Duodenal mucosa (tissue), 2 donors: ENCODE measurements around the gene MACROD2.
A peak's percentile ranks its signal among the peaks of the same experiment; 100 is the strongest.

Source experiments
- H3K27ac ChIP-seq: one replicate; pipeline ENCODE4 v1.7.0; 2013; ENCODE audit warnings: low read depth, low read length
- H3K27me3 ChIP-seq, 2 donors: one replicate each; pipeline ENCODE4 v1.7.0; 2013; ENCODE audit warnings: low read length in 2 of 2, control low read depth in 1 of 2; ENCODE audit not compliant: insufficient read depth in 2 of 2, control insufficient read depth in 1 of 2
- H3K36me3 ChIP-seq, 2 donors: one replicate each; pipeline ENCODE4 v1.7.0; 2013; ENCODE audit warnings: low read length in 2 of 2, control low read depth in 1 of 2; ENCODE audit not compliant: insufficient read depth in 2 of 2, control insufficient read depth in 1 of 2
- H3K4me1 ChIP-seq, 2 donors: one replicate each; pipeline ENCODE4 v1.7.0; 2013; ENCODE audit warnings: low read length in 2 of 2, control low read depth in 1 of 2; ENCODE audit not compliant: insufficient read depth in 2 of 2, control insufficient read depth in 1 of 2
- H3K4me3 ChIP-seq, 2 donors: one replicate each; pipeline ENCODE4 v1.7.0; 2013; ENCODE audit warnings: low read length in 2 of 2, low read depth in 1 of 2
- H3K9ac ChIP-seq, 2 donors: one replicate each; pipeline ENCODE4 v1.7.0; 2013; ENCODE audit warnings: low read length in 2 of 2, low read depth in 1 of 2
- H3K9me3 ChIP-seq, 2 donors: one replicate each; pipeline ENCODE4 v1.7.0; 2013; ENCODE audit warnings: low read length in 2 of 2, control low read depth in 1 of 2; ENCODE audit not compliant: control insufficient read depth in 1 of 2

The MACROD2 gene

DNA sequence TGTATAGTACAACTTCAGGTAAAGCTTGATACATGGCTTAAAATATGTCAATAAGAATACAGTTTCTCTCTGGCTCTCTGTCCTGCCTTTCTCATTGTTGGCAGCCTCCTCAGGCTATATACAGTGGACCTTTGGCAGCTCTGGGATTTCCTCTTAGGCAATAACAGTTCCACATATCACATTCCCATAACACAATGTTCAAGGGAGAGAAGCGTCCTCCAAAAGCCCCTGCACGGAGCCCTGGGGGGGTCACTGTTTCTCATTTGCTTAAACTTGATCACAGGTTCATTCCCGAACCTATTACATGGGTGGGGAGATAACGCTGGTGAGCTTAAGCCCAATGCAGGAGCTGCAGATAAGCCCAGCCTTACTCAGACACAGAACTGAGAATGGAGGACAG lies 346.5 kb downstream of the MACROD2 start:
- Histone ChIP-seq H3K27ac (no peak overlapping the region), H3K36me3 (no peaks in the 10 kb centered on the region), H3K4me1 (peaks cover 14 to 26% of the 10 kb centered on the region in 2 donors), H3K9me3 (no peaks in the 10 kb centered on the region), H3K4me3 (no peak overlapping the region), H3K9ac (no peak overlapping the region), H3K27me3 (no peaks in the 10 kb centered on the region)

DNA sequence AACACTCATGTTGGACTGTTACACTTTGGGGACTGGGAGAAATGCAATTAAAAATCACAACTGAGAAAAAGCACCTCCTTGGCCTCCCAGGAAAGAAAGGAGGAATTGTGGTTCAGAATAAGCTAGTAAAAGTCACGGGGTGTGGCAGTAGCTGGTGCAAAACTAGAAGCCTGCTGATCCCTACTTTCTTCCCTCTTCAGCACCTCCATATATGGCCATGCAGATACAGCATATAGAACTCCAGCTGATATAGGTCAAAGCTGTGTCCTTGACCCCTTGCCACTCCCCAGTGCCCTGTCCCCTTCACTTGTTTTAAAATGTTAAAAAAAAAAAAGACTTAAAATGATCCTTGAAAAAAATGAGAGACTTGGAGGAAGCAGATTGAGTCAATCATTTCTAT lies 347.6 kb downstream of the MACROD2 start:
- H3K4me1 ChIP-seq: peaks cover 14 to 26% of the 10 kb centered on the region in 2 donors
- no peak overlapping the region for H3K27ac ChIP-seq
- H3K4me3 ChIP-seq: no peak overlapping the region
- H3K27me3 ChIP-seq: no peaks in the 10 kb centered on the region
- no peaks in the 10 kb centered on the region for H3K9me3 ChIP-seq
- no peaks in the 10 kb centered on the region for H3K36me3 ChIP-seq
- no peak overlapping the region for H3K9ac ChIP-seq

DNA sequence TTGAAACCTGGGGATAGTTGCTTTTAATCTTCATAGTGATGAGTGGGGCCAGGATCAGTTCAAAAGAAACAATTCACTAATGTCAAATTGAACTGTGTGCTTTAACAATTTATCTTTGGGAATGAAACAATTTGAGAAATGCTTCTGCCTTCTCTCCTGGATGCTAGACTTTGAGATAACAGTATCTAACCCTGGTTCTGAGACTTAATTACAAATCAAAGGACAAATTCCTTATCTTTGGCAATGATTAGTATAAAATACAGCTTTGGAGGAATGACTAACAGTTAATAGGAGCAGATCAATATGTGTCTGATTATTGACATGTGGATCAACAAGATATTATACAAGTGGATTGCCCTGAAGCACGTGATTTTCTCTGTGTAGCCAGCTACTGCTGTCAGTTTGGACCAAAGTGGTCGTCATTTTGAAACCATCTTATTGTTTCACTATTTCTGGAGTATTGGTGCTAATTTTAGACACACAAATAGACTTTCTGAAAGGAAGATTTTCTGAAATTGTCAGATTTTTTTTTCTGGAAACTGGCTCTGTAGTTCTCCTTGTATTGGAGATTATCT lies 348.3 kb downstream of the MACROD2 start:
- Histone ChIP-seq H3K9ac (no peak overlapping the region), H3K9me3 (no peaks in the 10 kb centered on the region), H3K27me3 (no peaks in the 10 kb centered on the region), H3K4me1 (peaks cover 14 to 26% of the 10 kb centered on the region in 2 donors), H3K4me3 (peak overlapping the region in 1 of 2 donors; percentile 13), H3K36me3 (no peaks in the 10 kb centered on the region), H3K27ac (no peak overlapping the region)

DNA sequence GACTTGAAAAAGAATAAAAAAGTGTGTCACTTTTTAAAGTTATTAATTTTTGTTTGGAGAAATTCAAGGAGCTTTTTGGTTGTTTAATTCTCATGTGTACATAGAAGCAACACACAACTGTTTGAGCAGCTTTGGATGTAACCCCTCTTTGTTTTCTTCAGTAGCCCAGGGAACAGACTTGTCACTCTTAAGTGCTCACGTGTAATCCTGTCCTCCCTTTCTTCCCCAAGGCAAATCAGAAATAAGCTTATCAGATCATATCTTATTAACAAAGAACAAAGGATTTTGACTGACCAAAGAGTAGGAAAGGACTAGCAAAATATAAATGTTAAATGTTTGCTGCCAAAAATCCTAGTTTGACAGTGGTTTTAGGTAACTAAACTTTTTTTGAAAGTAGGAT lies 349.4 kb downstream of the MACROD2 start:
- H3K27ac ChIP-seq: no peak overlapping the region
- no peak overlapping the region for H3K4me3 ChIP-seq
- H3K27me3 ChIP-seq: no peaks in the 10 kb centered on the region
- no peaks in the 10 kb centered on the region for H3K36me3 ChIP-seq
- peaks cover 14 to 26% of the 10 kb centered on the region in 2 donors for H3K4me1 ChIP-seq
- H3K9me3 ChIP-seq: no peaks in the 10 kb centered on the region
- no peak overlapping the region for H3K9ac ChIP-seq

DNA sequence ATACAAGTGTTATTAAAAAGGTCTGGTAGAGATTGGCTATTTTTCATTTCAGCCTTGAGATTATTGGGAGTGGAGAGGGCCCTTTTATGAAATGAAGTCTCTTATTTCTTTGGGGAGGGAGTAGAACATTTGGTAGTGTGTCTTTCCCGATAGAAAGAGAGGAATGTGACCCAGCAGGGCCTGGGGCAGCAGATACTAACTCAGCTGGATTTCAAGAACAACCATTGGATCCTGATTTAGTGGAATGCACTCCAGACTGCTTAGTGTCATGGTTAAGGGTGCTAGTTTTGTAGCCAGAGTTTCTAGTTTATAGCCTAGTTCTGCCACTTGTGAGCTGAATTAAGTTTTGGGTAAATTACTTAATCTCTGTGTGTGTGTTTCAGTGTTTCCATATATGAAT lies 360.5 kb downstream of the MACROD2 start:
- H3K36me3 ChIP-seq: no peaks in the 10 kb centered on the region
- no peaks in the 10 kb centered on the region for H3K9me3 ChIP-seq
- H3K4me1 ChIP-seq: no peaks in the 10 kb centered on the region
- H3K27me3 ChIP-seq: no peaks in the 10 kb centered on the region
- H3K4me3 ChIP-seq: no peak overlapping the region
- H3K9ac ChIP-seq: no peak overlapping the region
- no peak overlapping the region for H3K27ac ChIP-seq

DNA sequence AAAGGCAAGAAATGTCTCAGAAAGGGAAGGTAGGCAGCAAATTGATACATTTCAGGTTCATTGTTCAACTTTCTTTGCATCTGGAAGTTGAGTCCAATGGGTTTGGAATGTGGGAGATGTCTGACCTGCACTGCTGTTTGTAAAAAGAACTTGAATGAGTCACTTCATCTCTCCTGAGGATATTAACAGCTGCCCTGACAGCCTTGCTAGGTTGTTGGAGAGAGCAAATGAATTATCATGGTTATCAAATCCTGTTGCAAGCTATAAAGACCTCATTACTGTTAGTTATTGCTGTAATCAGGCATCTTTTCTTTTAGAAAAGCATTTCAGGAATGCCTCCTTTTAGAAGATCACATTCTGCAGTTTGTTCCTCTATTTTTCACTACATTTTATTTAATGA lies 365.1 kb downstream of the MACROD2 start:
- no peak overlapping the region for H3K9ac ChIP-seq
- H3K4me3 ChIP-seq: no peak overlapping the region
- H3K27me3 ChIP-seq: no peaks in the 10 kb centered on the region
- peaks cover 8 to 13% of the 10 kb centered on the region in 2 donors for H3K4me1 ChIP-seq
- H3K27ac ChIP-seq: no peak overlapping the region
- H3K9me3 ChIP-seq: no peaks in the 10 kb centered on the region
- no peaks in the 10 kb centered on the region for H3K36me3 ChIP-seq

DNA sequence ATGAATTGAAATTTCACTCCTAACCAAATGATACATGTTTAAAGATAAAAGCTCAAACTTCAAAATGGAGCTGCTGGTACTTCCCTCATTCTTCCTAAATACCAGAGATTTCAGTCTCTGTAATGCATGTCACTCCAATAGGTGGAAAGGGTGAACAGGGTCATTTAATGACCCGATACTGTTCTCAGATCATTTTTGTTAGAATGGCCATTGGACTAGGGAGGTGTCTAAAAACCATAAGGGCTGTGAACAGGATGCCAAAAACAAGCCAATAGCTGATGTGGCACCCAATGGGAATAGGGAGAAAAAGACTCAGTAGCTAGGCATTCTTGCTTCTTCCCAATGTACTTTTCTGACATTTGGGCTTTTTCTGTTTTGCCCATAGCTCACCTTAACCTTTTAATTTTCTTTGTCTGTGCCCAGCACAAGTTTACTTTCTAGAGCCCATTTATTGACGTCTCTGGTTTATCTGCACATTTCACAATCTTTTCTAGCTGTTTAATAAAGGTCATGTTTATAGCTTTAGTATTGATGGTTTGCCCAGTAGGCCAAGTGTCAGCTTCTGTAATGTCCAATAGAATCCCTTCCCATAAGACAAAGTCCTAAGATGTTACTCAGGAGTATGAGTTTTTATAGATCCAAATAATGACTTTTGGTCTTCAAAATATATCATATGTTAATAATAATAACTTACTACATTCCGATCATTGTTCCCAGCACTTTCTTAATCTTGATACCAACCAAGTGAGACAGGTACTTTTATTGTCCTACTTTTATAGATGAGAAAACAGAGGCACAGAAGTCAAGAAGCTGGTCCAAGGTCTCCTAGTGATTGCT lies 366.4 kb downstream of the MACROD2 start:
- Histone ChIP-seq H3K9me3 (no peaks in the 10 kb centered on the region), H3K36me3 (no peaks in the 10 kb centered on the region), H3K4me1 (peaks cover 8 to 13% of the 10 kb centered on the region in 2 donors), H3K4me3 (peak overlapping the region in 1 of 2 donors; percentile 16), H3K9ac (no peak overlapping the region), H3K27ac (no peak overlapping the region), H3K27me3 (no peaks in the 10 kb centered on the region)

DNA sequence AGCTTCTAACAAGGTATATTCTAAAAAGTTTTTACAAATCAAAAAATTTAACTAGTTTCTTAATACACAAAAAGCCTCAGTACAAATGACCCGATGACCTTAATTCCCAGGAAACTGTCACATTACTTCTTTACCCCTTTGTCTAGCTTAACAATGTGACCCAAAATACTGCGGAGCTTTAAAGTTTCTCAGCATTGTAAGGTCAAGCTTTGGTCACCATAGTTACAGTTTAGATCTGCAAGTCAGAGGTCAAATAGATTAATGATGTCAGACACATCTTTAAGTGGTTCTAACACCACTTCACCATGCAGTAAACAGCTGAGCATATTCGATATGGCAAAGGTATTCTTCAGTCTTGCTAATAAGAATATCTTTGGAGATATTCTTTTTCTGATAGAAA lies 378.9 kb downstream of the MACROD2 start:
- Histone ChIP-seq H3K27me3 (no peaks in the 10 kb centered on the region), H3K9ac (no peak overlapping the region), H3K36me3 (no peaks in the 10 kb centered on the region), H3K4me3 (no peak overlapping the region), H3K4me1 (peaks cover 0 to 5% of the 10 kb centered on the region in 2 donors), H3K27ac (no peak overlapping the region), H3K9me3 (no peaks in the 10 kb centered on the region)

DNA sequence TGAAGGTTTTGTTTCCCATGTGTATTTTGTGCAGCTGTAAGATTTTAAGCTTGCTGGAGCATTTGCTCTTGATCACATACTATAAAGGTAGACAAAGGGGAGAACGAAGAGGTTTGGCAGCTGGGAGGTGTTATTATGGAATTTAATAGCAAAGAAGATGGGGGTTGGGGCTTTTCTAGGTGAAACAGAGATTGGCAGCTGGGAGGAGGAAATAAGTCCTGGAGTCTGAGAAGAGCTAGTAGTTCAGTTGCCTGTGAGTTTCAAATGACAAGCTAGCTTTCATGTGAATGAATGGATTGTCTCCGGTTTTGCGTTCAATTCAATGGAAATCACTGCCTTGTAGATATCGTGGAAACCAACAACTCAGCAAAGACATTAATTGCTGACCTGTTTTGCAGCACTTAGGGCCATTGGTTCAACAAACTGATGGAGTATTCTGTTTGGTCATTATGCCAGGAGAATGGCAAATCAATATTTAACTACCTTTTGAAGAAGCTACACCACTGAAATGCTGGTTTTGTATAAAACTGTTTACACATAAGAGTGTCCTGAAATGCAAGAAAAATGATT lies 380.2 kb downstream of the MACROD2 start:
- H3K4me3 ChIP-seq: no peak overlapping the region
- H3K9ac ChIP-seq: no peak overlapping the region
- no peaks in the 10 kb centered on the region for H3K9me3 ChIP-seq
- H3K4me1 ChIP-seq: peaks cover 0 to 9% of the 10 kb centered on the region in 2 donors
- H3K36me3 ChIP-seq: no peaks in the 10 kb centered on the region
- no peak overlapping the region for H3K27ac ChIP-seq
- no peaks in the 10 kb centered on the region for H3K27me3 ChIP-seq

DNA sequence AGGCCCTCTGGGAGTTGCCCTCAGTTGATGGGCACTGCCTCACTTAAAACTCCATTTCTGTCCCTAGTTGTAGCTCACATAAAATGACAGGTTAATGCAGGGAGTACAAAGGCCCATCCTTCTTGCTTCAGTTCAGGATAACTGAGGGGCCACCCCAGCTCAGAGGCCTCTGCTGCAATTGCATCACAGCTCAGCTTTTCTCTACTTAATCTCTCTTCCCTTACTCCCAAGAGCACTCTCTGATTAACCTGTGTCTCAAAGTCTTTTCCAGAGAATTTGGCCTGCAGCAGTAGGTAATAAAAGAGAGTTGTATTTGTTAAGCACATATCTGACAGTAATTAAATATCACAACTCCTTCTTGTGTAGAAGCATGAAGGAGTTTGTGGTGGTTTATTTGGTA lies 383.0 kb downstream of the MACROD2 start:
- Histone ChIP-seq H3K27ac (no peak overlapping the region), H3K4me3 (no peak overlapping the region), H3K27me3 (no peaks in the 10 kb centered on the region), H3K36me3 (no peaks in the 10 kb centered on the region), H3K9ac (no peak overlapping the region), H3K9me3 (no peaks in the 10 kb centered on the region), H3K4me1 (peaks cover 0 to 9% of the 10 kb centered on the region in 2 donors)
